ENCODE data around the gene TMEM229B. TPM values are rescaled to one million over a fixed set of nuclear protein-coding genes. Genes with fewer than 3 reads are reported as not detected.

The TMEM229B gene
- total RNA-seq, 2 donors from 2014 or later: 1.1 to 1.5 TPM

GRCh38 chr14:67510836-67511235 lies 22.3 kb upstream of the TMEM229B start:
- peaks cover 3% of the 10 kb centered on the region for H3K4me1 ChIP-seq (ENCODE audit: control insufficient read depth, insufficient read depth, low read length)
- WGBS, 2 experiments (ENCODE audit: insufficient coverage in 1 of 2, insufficient read length in 1 of 2): 83 to 91% methylated on average over 3 of the region's 3 CpGs
- H3K36me3 ChIP-seq (ENCODE audit: control insufficient read depth, insufficient read depth, low read length): no peaks in the 10 kb centered on the region
- H3K4me3 Mint-ChIP-seq: no peak overlapping the region
- H3K4me1 Mint-ChIP-seq: peaks cover 2% of the 10 kb centered on the region
- no peaks in the 10 kb centered on the region for H3K36me3 Mint-ChIP-seq (ENCODE audit: low read depth)
- no peak overlapping the region for H3K4me3 ChIP-seq (ENCODE audit: low read length)
- H3K27me3 ChIP-seq (ENCODE audit: control insufficient read depth, insufficient read depth, low read length, poor library complexity, severe bottlenecking): peaks cover 47% of the 10 kb centered on the region
- H3K9me3 ChIP-seq (ENCODE audit: control insufficient read depth, low read length): no peaks in the 10 kb centered on the region
- peaks cover 39% of the 10 kb centered on the region for H3K27me3 Mint-ChIP-seq (ENCODE audit: insufficient read depth)
- no peak for TF ChIP-seq CTCF (conservative IDR thresholded peaks at IDR 0.05)
- H3K9ac ChIP-seq (ENCODE audit: extremely low read depth, low read length, poor library complexity, severe bottlenecking): no peak overlapping the region
- no peak for DNase-seq
- H3K9me3 Mint-ChIP-seq: no peaks in the 10 kb centered on the region
- no peak overlapping the region for H3K27ac Mint-ChIP-seq
- no peak overlapping the region for H3K27ac ChIP-seq (ENCODE audit: low read depth, low read length)

GRCh38 chr14:67510121-67510520 lies 21.6 kb upstream of the TMEM229B start:
- Histone ChIP-seq H3K4me1 (ENCODE audit: control insufficient read depth, insufficient read depth, low read length) (no peaks in the 10 kb centered on the region), H3K4me3 (ENCODE audit: low read length) (no peak overlapping the region), H3K27me3 (ENCODE audit: control insufficient read depth, insufficient read depth, low read length, poor library complexity, severe bottlenecking) (peaks cover 41% of the 10 kb centered on the region), H3K36me3 (ENCODE audit: control insufficient read depth, insufficient read depth, low read length) (no peaks in the 10 kb centered on the region), H3K9me3 (ENCODE audit: control insufficient read depth, low read length) (no peaks in the 10 kb centered on the region), H3K27ac (ENCODE audit: low read depth, low read length) (no peak overlapping the region), H3K9ac (ENCODE audit: extremely low read depth, low read length, poor library complexity, severe bottlenecking) (no peak overlapping the region)
- H3K27ac Mint-ChIP-seq: no peak overlapping the region
- no peaks in the 10 kb centered on the region for H3K36me3 Mint-ChIP-seq (ENCODE audit: low read depth)
- 82 to 88% methylated on average over 2 of the region's 2 CpGs for WGBS, 2 experiments (ENCODE audit: insufficient coverage in 1 of 2, insufficient read length in 1 of 2)
- TF ChIP-seq CTCF (conservative IDR thresholded peaks at IDR 0.05): no peak
- H3K4me3 Mint-ChIP-seq: no peak overlapping the region
- peaks cover 35% of the 10 kb centered on the region for H3K27me3 Mint-ChIP-seq (ENCODE audit: insufficient read depth)
- no peak for DNase-seq
- H3K9me3 Mint-ChIP-seq: no peaks in the 10 kb centered on the region
- peaks cover 2% of the 10 kb centered on the region for H3K4me1 Mint-ChIP-seq

- no peaks in the 10 kb centered on the region for H3K36me3 ChIP-seq (ENCODE audit: control insufficient read depth, insufficient read depth, low read length)
- H3K9ac ChIP-seq (ENCODE audit: extremely low read depth, low read length, poor library complexity, severe bottlenecking): no peak overlapping the region
- no peak overlapping the region for H3K27ac Mint-ChIP-seq
- no peak for TF ChIP-seq CTCF (conservative IDR thresholded peaks at IDR 0.05)
- 65 to 94% methylated on average over 2 to 3 of the region's 3 CpGs for WGBS, 2 experiments (ENCODE audit: insufficient coverage in 1 of 2, insufficient read length in 1 of 2)
- H3K4me3 ChIP-seq (ENCODE audit: low read length): no peak overlapping the region
- no peak for DNase-seq
- no peaks in the 10 kb centered on the region for H3K9me3 ChIP-seq (ENCODE audit: control insufficient read depth, low read length)
- no peaks in the 10 kb centered on the region for H3K9me3 Mint-ChIP-seq
- no peak overlapping the region for H3K4me3 Mint-ChIP-seq
- no peaks in the 10 kb centered on the region for H3K36me3 Mint-ChIP-seq (ENCODE audit: low read depth)
- peaks cover 30% of the 10 kb centered on the region for H3K27me3 ChIP-seq (ENCODE audit: control insufficient read depth, insufficient read depth, low read length, poor library complexity, severe bottlenecking)
- H3K4me1 ChIP-seq (ENCODE audit: control insufficient read depth, insufficient read depth, low read length): no peaks in the 10 kb centered on the region
- H3K4me1 Mint-ChIP-seq: peaks cover 2% of the 10 kb centered on the region
- peaks cover 26% of the 10 kb centered on the region for H3K27me3 Mint-ChIP-seq (ENCODE audit: insufficient read depth)
- no peak overlapping the region for H3K27ac ChIP-seq (ENCODE audit: low read depth, low read length)
Observed at GRCh38 chr14:67508956-67509355, 20.4 kb upstream of the TMEM229B start.
